Neural cell (in vitro differentiated cells): ENCODE measurements around the gene STAT5B.

Experiments
- CTCF ChIP-seq: fragments of 450-650 bp; IDR thresholded peaks from 2 replicates; pipeline ENCODE4 v1.5.1; 2014; ENCODE audit warnings: antibody characterized with exemption, mild to moderate bottlenecking, moderate library complexity; ENCODE audit not compliant: poor library complexity, severe bottlenecking
- EP300 ChIP-seq: fragments of 450-650 bp; conservative IDR thresholded peaks from 2 replicates; pipeline ENCODE4 v1.6.1; 2014; ENCODE audit warnings: antibody characterized with exemption, mild to moderate bottlenecking, moderate library complexity; ENCODE audit not compliant: poor library complexity, severe bottlenecking
- EZH2 ChIP-seq: fragments of 200-600, 300-800 bp; shearing (Covaris generic), sonication (generic); IDR thresholded peaks from 2 replicates; pipeline ENCODE4 v1.6.1; 2014; ENCODE audit warnings: antibody characterized with exemption, low read length, borderline replicate concordance, mild to moderate bottlenecking; ENCODE audit not compliant: insufficient read depth, poor library complexity, severe bottlenecking
- POLR2AphosphoS5 ChIP-seq: IDR thresholded peaks from 2 replicates; pipeline ENCODE4 v1.6.1; 2012
- REST ChIP-seq: IDR thresholded peaks from 2 replicates; pipeline ENCODE4 v1.6.1; 2012; ENCODE audit warnings: borderline replicate concordance
- SMC3 ChIP-seq: fragments of 450-650 bp; conservative IDR thresholded peaks from 2 replicates; pipeline ENCODE4 v1.6.1; 2014; ENCODE audit warnings: antibody characterized with exemption, mild to moderate bottlenecking, moderate library complexity; ENCODE audit not compliant: poor library complexity

GRCh38 chr17:42266462-42266861 lies 9.7 kb downstream of the STAT5B start:
- TF ChIP-seq CTCF (no peak), REST (no peak), EP300 (no peak), SMC3 (no peak), EZH2 (no peak), POLR2AphosphoS5 (no peak)
